Measurements from ENCODE around the gene ELN.

DNA sequence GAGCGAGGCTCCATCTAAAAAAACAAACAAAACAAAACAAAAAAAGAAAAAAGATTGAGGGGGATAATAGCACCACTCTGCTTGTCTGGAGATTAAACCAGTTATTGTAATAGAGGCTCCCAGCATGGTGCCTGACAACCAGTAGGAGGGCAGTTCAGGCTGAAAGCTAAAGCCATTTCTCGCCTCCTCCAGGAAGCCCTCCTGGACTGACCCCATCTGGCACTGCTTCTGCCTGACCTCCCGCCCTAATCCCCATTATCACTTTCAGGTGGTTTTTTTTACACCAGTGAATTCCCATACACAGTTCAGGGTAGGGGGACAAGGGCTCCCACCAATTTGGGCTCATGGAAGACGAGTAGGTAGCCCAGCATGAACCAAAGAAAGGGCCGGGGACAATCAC, 8.8 kb upstream of the ELN start:
- TF ChIP-seq CSDC2 (CRISPR knock-in tag; IDR thresholded peaks at IDR 0.05) (no peak), ZFP30 (CRISPR knock-in tag; IDR thresholded peaks at IDR 0.05) (no peak), GLIS3 (CRISPR knock-in tag; IDR thresholded peaks at IDR 0.05) (no peak), PPARA (CRISPR knock-in tag; IDR thresholded peaks at IDR 0.05; ENCODE audit: borderline replicate concordance) (no peak), BACH2 (CRISPR knock-in tag; IDR thresholded peaks at IDR 0.05; ENCODE audit: borderline replicate concordance) (no peak), RARB (CRISPR knock-in tag; IDR thresholded peaks at IDR 0.05) (no peak), ISL1 (CRISPR knock-in tag; IDR thresholded peaks at IDR 0.05) (no peak)
- TF ChIP-seq, protein P1, sequence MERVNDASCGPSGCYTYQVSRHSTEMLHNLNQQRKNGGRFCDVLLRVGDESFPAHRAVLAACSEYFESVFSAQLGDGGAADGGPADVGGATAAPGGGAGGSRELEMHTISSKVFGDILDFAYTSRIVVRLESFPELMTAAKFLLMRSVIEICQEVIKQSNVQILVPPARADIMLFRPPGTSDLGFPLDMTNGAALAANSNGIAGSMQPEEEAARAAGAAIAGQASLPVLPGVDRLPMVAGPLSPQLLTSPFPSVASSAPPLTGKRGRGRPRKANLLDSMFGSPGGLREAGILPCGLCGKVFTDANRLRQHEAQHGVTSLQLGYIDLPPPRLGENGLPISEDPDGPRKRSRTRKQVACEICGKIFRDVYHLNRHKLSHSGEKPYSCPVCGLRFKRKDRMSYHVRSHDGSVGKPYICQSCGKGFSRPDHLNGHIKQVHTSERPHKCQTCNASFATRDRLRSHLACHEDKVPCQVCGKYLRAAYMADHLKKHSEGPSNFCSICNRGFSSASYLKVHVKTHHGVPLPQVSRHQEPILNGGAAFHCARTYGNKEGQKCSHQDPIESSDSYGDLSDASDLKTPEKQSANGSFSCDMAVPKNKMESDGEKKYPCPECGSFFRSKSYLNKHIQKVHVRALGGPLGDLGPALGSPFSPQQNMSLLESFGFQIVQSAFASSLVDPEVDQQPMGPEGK (CRISPR knock-in tag; IDR thresholded peaks at IDR 0.05; ENCODE audit: borderline replicate concordance), result no peak
- TF ChIP-seq, protein P2, sequence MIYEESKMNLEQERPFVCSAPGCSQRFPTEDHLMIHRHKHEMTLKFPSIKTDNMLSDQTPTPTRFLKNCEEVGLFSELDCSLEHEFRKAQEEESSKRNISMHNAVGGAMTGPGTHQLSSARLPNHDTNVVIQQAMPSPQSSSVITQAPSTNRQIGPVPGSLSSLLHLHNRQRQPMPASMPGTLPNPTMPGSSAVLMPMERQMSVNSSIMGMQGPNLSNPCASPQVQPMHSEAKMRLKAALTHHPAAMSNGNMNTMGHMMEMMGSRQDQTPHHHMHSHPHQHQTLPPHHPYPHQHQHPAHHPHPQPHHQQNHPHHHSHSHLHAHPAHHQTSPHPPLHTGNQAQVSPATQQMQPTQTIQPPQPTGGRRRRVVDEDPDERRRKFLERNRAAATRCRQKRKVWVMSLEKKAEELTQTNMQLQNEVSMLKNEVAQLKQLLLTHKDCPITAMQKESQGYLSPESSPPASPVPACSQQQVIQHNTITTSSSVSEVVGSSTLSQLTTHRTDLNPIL (CRISPR knock-in tag; IDR thresholded peaks at IDR 0.05; ENCODE audit: low read depth), result no peak
